COLO668 (cell line): ENCODE results near the gene COL16A1.

ENCODE experiments used
- DNase-seq: peaks from one replicate; lab custom pipeline; 2025; ENCODE audit not compliant: unreplicated experiment; lab: John Stamatoyannopoulos, UW

The COL16A1 gene

DNA sequence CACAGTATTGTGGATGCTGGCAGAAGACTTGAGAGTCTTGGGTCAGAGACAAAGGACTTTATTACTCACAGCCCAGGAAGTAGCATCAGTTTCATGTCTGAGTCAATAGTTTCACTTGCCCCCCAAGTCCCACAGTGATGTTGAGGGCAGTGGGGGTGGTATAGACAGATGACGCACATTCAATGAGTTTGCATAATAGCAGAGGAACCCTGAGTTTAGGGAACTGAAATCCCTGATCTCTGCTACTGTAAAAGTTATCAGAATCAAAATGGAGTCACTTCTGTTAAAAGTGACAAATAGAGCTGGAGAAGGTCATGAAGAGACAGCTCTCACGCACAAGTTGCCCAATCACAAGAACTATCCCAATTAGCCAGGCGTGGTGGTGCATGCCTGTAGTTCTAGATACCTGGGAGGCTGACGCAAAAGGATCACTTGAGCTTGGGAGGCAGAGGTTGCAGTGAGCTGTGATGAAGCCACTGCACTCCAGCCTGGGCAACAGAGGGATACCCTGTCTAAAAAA lies 97.8 kb downstream of the COL16A1 start:
- no peak for DNase-seq
